Activated CD8-positive, alpha-beta memory T cell treated with anti-CD3 and anti-CD28 coated beads, Interleukin-2, amount 50 U/mL, for 24 hours (primary cell): ENCODE measurements around the gene APBB2.

Experiments
- DNase-seq: peaks from one replicate; pipeline ENCODE4 v3.0.0-alpha.2; 2020; ENCODE audit errors: extremely low read depth

The APBB2 gene

DNA sequence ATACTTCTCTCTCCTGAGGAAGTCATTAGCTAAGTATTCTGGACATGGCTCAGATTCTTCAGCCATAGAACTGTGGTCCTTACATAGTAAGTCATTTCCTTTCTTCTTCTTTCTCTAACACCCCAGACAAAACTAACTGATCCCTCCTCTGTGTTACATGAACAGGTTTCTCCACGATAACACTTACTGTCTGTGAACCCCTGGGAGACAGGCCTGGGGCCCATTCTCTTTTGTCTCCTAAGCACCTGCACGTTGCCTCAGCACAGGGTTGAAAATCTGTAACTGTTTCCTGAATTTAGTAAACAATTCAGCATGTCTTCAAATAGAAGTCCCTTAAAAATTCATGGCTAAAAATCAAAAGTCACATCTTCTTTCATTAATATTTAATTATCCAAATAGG, 24.7 kb downstream of the APBB2 start:
- DNase-seq: no peak

GRCh38 chr4:41189076-41189475, 25.3 kb downstream of the APBB2 start:
- DNase-seq: no peak

DNA sequence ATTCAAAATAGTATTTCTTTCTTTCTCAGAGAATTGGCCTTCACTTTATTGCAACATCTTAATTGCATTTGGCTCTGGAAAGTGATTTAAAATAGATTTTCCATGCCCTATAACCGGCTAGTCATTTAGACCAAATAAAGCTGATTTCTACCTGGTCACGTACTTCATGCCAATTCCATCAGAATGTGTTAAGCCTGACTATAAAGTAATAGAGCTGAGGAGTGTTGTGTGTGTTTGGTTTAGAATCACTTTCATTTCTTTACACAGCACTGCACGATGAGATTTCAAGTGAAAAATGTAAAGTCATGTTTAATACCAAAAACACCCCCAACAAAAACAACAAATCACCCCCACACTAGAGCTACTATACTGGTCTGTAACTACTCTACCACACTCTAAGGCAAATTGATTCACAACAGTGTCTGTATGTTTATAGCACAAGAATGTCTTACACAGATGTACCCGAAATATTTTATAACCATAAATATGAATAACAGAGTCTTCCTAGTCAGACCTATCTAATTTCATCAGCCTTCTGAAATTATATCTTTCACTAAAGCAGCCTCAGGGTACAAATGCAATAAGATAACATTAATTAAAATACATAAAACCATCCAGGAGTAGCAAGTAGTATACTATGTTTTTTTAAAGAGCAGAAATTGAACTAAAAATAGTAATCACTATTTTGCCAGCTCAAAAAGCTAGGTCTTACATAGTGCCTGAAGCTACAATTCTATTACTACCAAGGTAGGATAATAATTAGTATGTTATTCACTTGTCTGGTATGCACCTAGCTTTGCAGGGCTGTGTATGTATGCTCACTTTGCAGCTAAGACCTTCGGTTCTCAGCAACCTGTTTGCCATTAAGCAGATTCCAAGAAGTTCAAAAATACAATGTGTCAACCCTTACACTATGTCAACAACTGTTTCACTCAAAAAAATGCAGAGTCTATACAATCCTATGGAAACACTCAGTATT, 28.4 kb downstream of the APBB2 start:
- DNase-seq: no peak

GRCh38 chr4:41184009-41184408, 30.3 kb downstream of the APBB2 start:
- DNase-seq: no peak

- no peak for DNase-seq
These were observed 31.3 kb downstream of the APBB2 start for GRCh38 chr4:41183021-41183553.

DNA sequence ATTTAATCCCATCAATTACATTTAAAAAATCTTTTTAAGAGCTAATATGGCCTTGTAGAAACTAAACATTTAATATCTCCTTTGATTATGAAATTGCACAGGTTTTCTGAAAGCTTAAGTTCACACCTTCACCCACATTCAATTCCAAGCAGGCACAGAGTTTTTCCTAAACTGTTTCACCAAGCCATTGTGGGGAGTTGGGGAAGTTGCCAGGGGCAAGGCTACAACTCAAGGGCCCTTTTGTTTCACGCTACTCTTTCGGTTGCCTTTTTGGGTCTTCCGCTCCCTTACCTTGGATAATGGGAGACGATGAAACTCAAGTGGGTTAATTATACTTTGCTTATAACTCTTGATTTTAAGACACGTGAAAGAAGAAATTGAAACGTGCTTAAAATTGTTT, 33.3 kb downstream of the APBB2 start:
- no peak for DNase-seq

GRCh38 chr4:41179498-41180195, 34.7 kb downstream of the APBB2 start:
- no peak for DNase-seq

DNA sequence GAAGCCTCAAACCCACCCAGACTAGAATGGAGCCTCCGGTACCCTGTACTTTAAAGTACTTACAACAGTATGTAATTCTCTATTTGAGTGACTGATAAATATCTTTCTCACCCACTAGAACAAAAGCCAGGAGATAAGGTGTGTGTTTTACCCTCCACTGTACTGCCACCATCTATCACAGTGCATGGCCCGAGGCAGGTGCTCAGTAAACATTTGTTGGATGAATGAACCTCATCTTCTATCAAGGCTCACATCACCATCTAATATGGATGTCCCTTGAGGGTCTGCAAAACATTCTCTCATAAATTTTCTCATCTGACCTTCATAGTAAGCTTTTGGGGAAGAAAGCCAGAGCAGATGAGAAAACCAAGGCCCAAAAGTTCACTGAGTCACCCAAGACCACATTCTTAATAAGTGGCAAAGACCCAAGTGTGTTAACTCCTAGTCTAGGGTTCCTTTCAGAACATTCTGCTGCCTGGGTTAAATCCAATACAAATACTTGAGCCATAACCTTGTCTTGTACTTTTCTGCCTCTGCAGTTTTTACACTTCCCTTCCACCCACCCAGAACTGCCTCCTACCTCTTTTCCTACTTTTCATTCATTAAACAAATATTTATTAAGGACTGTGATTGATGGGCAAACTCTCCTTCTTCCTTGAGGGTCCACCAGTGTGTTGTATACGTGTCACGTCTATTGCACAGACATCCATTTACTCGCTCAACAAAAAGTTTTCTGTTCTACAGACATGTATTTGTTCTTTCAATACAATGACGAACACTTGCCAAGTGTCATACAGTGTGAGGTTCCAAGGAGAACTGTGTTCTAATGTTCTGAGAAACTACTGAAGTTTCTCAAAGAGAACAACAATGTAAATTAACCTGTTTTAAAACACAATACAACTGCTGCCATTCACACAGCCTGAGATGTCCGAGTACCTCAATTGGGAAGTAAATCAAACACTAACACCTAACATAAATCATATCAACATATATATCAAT, 35.7 kb downstream of the APBB2 start:
- DNase-seq: no peak

DNA sequence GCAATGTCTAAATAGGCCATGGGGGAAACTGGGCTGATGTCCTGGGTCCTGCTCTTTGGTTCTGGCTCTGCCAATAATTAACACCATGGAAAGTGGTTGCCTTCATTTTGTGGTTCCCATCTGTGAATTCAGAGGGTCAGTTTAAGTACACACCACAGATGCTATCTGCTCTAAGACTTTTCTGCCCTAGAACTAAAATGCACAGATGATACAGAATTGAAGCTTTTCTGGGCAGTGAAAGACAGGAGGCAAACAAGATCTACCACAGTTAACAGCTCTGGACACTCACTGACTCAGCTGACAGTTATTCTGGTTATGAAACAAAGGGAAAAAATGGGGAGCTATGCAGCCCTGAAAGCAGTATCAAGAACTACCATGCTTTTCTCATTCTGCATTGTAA, 37.3 kb downstream of the APBB2 start:
- DNase-seq: no peak

DNA sequence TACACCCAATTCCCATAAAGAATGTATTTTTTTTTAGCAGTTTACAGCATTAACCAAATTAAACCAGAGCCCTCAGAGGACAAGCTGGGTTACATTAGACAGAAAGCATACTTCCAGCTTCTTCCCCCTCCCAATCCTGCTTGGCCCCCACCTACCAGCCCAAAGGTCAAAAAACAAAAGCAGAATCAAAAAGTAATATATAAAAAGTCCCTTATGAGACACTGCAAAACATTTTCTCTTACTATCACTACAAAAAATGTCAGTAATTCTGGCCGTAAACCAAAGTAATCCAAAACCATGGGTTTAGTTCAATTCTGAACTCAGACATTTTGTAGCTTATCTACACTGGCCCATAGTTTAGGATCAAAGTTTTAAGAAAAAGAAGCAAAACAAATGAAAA, 38.0 kb downstream of the APBB2 start:
- DNase-seq: no peak

GRCh38 chr4:41175794-41176193, 38.5 kb downstream of the APBB2 start:
- DNase-seq: no peak

DNA sequence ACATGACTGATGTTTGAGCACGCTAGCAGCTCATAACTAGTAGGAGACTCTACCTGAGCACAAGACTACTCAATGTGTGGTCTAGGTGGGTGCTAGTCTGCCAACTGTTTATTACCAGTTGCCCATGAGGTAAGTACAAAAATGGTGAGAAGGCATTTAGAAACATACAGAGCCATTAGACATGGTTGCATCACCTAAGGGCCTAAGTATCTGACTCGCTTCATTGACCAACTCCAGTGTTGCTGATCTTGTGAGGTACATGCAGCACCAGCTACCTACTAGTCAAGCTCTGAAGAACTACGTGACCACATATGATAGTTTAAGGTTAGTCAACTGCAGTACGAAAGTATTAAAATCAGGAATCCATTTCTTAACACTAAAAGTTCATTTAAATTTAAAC, 39.9 kb downstream of the APBB2 start:
- no peak for DNase-seq

- DNase-seq: no peak
These were observed 41.6 kb downstream of the APBB2 start for GRCh38 chr4:41172786-41173185.

GRCh38 chr4:41169256-41169800, 45.0 kb downstream of the APBB2 start:
- DNase-seq: no peak

DNA sequence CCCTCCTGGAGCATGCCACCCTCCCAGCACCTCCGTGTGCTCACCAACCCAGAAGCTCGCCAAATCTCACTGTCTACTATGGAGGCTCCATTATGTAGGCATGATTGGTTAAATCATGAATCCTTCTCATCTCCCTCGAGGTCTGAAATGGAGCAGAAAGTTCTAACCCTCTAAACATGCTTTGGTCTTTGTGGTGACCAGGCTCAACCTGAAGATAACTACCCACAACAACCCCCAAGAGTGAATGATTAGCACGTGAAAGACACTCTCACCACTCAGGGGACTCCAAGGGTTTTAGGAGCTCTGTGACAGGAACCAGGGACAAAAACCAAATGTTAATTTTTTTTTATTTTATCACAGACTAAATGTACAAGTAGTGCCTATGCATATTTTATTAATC, 47.2 kb downstream of the APBB2 start:
- no peak for DNase-seq

GRCh38 chr4:41164405-41164804, 49.9 kb downstream of the APBB2 start:
- DNase-seq: no peak

DNA sequence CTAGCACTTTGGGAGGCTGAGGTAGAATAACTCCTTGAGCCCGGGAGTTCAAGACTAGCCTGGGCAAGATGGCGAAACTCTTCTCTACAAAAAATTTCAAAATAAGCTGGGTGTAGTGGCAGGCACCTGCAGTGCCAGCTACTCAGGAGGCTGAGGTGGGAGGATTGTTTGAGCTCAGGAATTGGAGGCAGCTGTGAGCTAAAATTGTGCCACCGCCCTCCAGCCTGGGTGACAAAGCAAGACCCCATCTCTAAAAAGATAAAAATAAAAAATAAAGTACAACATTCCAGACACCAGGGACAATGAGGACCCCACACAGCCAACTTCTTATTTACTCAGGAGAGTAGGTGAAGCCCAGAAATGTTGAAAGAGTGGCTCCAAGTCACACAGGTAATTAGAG, 53.0 kb downstream of the APBB2 start:
- no peak for DNase-seq

DNA sequence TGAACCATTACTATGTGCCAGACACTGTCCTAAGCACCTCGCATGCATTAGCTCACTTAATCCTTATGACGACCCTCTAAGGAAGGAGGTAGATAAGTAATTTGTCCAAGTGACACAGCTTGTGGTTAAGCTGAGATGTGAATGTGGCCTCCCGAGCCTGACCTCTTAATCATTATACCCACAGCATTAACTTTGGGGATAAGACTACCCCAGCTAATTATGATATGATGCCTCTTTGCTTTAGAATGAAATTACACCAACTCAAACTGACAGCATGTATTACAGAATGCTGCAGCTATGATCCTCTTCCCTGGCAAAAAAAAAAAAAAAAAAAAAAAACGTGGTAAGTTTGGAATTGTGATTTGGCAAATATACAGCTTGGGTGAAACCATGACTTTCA, 53.5 kb downstream of the APBB2 start:
- no peak for DNase-seq

DNA sequence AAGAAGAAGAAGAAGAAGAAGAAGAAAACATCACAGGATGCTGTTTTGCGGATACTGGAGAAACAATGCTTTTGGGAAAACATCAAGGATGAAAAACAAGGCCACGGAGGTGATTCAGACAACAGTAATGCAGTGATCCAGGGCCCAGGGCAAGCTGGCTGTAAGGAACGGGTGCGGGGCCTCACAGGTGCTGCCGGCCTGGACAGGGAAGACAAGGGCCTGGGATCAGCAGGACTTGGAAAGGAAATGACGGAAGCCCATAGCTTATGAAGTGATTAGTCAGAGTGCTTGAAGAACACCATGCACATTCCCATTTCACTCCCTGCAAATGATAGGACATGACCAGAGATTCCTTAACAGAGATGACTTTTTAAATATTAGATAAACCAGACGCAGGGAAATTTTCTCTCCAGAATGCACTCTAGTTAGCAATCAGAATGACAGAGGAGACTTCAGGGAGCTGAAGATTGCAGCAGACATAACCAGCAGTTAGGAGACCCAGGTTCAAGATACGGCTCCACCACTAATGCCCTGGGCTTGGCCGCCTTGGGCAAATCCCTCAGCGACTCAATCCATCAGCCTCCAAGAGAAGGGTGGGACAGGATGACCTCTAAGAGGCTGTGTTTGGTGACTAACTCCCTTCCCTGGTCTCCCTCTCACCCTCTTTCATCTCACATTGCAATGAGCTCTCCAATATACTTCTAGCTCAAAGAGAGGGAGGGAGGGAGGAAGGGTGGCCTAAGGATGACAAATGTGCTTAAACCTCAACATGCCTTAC, 54.1 kb downstream of the APBB2 start:
- no peak for DNase-seq

DNA sequence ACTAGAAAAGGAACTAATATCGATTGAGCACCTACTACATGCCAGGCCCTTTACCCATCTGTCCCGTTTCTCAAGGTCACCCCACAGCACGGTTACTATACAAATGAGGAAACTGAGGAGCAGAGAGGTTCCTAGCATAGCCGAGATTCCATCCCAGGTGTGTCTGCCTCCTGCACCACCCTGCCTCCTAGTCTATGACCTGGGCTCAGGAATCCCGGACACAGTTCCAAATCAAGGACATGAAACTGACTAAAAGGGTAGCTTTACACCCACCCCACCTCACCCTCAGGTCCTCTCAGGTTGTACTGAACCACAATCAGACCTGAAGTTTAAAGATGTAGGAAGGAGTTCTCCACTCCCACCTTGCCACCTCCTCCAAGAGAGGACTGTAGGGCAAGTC, 55.6 kb downstream of the APBB2 start:
- no peak for DNase-seq

GRCh38 chr4:41158274-41158673, 56.1 kb downstream of the APBB2 start:
- DNase-seq: no peak
